ENCODE data around the gene ATR. TPM values are rescaled to one million over a fixed set of nuclear protein-coding genes. Genes with fewer than 3 reads are reported as not detected.

The ATR gene
- total RNA-seq, 6 donors from 2014 or later, result 16.5 to 62.5 (median 24.0) TPM

DNA sequence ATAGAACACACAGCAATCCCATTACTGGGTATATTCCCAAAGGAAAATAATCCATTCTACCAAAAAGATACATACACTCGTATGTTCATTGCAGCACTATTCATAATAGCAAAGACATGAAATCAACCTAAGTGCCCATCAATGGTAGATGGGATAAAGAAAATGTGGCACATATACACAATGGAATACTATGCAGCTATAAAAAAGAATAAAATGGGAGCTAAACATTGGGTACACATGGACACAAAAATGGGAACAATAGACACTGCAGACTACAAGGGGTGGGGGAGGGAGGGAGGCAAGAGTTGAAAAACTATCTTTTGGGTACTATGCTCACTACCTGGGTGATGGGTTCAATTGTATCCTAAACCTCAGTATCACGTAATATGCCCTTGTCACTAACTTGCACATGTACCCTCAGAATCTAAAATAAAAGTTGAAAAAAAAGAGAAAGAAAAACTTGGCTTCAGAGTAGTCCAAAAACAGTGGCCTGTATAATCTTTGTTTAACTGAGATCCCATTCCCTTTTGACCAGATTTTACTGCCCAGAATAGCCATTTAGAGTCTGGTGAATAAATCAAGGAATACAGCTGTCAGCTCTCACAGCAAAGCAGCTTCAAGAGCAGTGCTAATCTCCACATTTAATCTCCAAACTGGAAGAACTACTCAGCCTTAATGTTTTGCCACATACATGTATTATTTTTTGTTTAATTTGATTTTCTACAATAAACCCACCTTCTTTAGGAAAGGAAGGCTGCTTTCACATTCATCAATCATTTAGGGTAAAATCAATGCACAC is 76.1 kb downstream of the ATR start:
- H3K4me1 ChIP-seq, result no peaks in the 10 kb centered on the region
- H3K9me3 ChIP-seq, result no peaks in the 10 kb centered on the region
- no peaks in the 10 kb centered on the region for H3K27me3 ChIP-seq
- TF ChIP-seq POLR2AphosphoS5 (IDR thresholded peaks at IDR 0.05), result no peak
- DNase-seq (no peak), ATAC-seq (ENCODE audit: low FRiP score in 2 of 2) (no peak)
- H3K36me3 ChIP-seq, result peaks cover 1 to 60% (median 16%) of the 10 kb centered on the region in 4 donors
- no peak overlapping the region for H3K27ac ChIP-seq
- H3K4me3 ChIP-seq, result no peak overlapping the region
- WGBS, 2 donors, result 97 to 100% methylated on average over 2 of the region's 2 CpGs

DNA sequence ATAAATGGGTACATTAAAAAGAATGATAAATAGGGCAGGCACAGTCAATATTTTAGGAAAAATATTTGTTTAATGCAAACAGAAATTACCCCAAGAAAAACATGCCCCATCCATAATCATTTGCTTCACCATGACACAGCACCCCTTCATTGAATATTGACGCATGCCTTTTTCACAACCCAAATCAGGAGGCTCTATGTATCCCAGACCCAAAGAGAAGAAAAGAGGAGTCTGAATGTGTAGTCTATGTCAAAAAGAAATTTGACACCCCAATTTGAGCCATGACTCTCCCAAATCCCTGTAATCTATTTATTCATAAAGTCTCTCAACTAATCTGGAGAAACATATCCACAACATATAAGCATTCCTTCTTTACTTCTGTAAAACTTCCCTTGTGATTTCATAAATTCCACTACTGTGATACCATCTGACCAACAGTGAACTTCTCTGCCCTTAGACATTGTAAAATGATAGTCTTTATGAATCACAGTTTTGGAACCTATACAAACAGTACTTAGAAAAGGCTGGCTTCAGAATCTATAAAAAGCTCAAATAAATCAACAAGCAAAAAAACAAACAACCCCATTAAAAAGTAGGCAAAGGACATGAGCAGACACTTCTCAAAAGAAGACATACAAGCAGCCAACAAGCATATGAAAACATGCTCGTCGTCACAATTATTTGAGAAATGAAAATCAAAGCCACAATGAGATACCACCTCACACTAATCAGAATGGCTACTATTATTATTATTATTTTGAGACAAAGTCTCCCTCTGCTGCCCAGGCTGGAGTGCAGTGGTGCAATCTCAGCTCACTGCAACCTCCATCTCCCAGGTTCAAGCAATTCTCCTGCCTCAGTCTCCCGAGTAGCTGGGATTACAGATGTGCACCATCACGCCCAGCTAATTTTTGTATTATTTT is 77.3 kb downstream of the ATR start:
- WGBS, 2 donors, result 95% methylated on average over 5 of the region's 5 CpGs
- H3K4me3 ChIP-seq, result no peak overlapping the region
- no peak for TF ChIP-seq POLR2A (IDR thresholded peaks at IDR 0.05)
- TF ChIP-seq POLR2AphosphoS5 (IDR thresholded peaks at IDR 0.05), result no peak
- no peaks in the 10 kb centered on the region for H3K27me3 ChIP-seq
- H3K4me1 ChIP-seq, result no peaks in the 10 kb centered on the region
- H3K9me3 ChIP-seq, result no peaks in the 10 kb centered on the region
- ATAC-seq (ENCODE audit: low FRiP score in 2 of 2) (no peak), DNase-seq (no peak)
- no peak overlapping the region for H3K27ac ChIP-seq
- H3K36me3 ChIP-seq, result peaks cover 0 to 60% (median 14%) of the 10 kb centered on the region in 4 donors

DNA sequence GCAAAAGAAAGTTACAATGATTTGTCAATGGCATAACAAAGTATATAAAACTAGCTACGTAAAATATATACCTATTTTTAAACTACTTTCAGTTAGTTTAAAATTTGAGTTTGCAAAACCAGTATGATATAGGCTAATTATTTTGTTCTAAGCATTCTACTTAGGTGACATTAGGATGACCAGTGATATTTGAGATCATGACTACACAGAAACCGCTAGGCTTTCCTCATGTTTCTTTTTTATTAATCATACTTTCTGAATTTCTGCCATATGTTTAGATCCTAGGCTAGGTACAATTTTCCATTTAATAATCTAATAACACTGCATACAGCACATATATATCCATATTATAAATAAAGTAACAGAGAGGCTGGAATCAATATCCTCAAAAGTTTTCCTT is 78.3 kb downstream of the ATR start:
- Histone ChIP-seq H3K9me3 (no peaks in the 10 kb centered on the region), H3K27ac (no peak overlapping the region), H3K4me3 (no peak overlapping the region), H3K27me3 (no peaks in the 10 kb centered on the region), H3K36me3 (peaks cover 0 to 63% (median 16%) of the 10 kb centered on the region in 4 donors), H3K4me1 (no peaks in the 10 kb centered on the region)
- 94 to 98% methylated on average over 2 of the region's 2 CpGs for WGBS, 2 donors
- DNase-seq (no peak), ATAC-seq (ENCODE audit: low FRiP score in 2 of 2) (no peak)
- TF ChIP-seq POLR2AphosphoS5 (IDR thresholded peaks at IDR 0.05), result no peak
- TF ChIP-seq POLR2A (IDR thresholded peaks at IDR 0.05), result no peak
- TF ChIP-seq, protein P1, sequence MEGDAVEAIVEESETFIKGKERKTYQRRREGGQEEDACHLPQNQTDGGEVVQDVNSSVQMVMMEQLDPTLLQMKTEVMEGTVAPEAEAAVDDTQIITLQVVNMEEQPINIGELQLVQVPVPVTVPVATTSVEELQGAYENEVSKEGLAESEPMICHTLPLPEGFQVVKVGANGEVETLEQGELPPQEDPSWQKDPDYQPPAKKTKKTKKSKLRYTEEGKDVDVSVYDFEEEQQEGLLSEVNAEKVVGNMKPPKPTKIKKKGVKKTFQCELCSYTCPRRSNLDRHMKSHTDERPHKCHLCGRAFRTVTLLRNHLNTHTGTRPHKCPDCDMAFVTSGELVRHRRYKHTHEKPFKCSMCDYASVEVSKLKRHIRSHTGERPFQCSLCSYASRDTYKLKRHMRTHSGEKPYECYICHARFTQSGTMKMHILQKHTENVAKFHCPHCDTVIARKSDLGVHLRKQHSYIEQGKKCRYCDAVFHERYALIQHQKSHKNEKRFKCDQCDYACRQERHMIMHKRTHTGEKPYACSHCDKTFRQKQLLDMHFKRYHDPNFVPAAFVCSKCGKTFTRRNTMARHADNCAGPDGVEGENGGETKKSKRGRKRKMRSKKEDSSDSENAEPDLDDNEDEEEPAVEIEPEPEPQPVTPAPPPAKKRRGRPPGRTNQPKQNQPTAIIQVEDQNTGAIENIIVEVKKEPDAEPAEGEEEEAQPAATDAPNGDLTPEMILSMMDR (IDR thresholded peaks at IDR 0.05), result no peak
- no peak for TF ChIP-seq EP300 (IDR thresholded peaks at IDR 0.05)

DNA sequence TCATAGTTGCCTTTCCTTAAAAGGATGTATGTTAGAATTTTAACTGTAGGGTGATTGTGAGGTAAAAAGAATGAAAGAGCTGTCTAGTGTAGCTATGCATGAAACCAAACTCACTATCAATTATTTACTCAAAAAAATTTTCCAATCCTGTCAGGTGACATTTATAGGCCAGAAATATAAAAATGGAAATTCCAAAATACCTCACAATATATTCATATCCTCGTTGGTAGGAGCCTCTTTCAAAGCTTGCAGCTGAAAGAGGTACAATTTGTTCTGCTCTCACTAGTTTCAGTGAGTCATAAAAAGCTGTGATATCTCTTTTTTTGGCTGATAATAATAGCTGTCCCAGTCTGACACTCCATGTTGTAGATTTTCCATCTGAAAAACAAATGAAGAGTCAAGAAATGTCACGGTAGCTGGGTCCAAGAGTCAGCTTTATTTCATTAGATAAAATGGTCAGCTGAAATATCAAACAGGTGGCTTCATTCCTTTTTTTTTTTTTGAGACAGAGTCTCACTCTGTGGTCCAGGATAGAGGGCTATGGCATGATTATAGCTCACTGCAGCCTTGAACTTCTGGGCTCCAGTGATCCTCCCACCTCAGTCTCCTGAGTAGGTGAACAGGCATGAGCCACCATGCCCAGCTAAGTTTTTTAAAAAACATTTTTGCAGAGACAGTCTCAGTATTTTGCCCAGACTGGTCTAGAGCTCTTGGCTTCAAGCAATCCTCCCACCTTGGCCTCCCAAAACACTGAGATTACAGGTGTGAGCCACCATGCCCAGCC is 79.9 kb downstream of the ATR start:
- peaks cover 0 to 68% (median 12%) of the 10 kb centered on the region in 4 donors for H3K36me3 ChIP-seq
- WGBS, 2 donors, result 76 to 81% methylated on average over 2 of the region's 2 CpGs
- H3K4me1 ChIP-seq, result no peaks in the 10 kb centered on the region
- no peak overlapping the region for H3K27ac ChIP-seq
- DNase-seq (no peak), ATAC-seq (ENCODE audit: low FRiP score in 2 of 2) (no peak)
- no peak overlapping the region for H3K4me3 ChIP-seq
- H3K27me3 ChIP-seq, result no peaks in the 10 kb centered on the region
- H3K9me3 ChIP-seq, result no peaks in the 10 kb centered on the region
- no peak for TF ChIP-seq POLR2A (IDR thresholded peaks at IDR 0.05)
- no peak for TF ChIP-seq EP300 (IDR thresholded peaks at IDR 0.05)
- no peak for TF ChIP-seq POLR2AphosphoS5 (IDR thresholded peaks at IDR 0.05)
- TF ChIP-seq, protein P1 (IDR thresholded peaks at IDR 0.05), result no peak

DNA sequence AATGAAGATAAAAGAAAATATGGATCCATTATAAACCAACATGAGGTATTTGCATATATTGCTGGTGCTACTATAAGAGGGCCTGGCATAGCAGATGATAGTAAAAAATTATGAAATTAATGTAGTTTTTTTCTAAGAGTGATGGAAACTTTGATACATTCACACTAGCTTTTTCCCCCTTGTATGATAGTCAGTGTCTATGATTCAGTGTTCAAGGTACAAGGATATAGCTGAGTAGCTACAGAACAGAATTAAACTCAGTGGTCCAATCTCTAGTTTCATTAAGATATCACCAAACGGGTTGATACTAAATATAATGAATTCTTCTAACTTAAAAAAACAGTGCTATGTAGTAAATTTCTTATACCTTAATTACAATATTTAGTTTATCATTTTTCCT is 80.8 kb downstream of the ATR start:
- no peak for TF ChIP-seq POLR2A (IDR thresholded peaks at IDR 0.05)
- TF ChIP-seq, protein P1 (IDR thresholded peaks at IDR 0.05), result no peak
- ATAC-seq (ENCODE audit: low FRiP score in 2 of 2) (no peak), DNase-seq (no peak)
- H3K9me3 ChIP-seq, result no peaks in the 10 kb centered on the region
- 76 to 93% methylated on average over 1 of the region's 1 CpG for WGBS, 2 donors
- no peaks in the 10 kb centered on the region for H3K27me3 ChIP-seq
- peaks cover 0 to 73% (median 15%) of the 10 kb centered on the region in 4 donors for H3K36me3 ChIP-seq
- H3K4me3 ChIP-seq, result no peak overlapping the region
- no peak overlapping the region for H3K27ac ChIP-seq
- H3K4me1 ChIP-seq, result no peaks in the 10 kb centered on the region

Data from upper lobe of left lung (tissue), 6 donors.